IPS-NIHi7 (cell line): ENCODE measurements around the gene GABRB2.
"Not testable (repeated sequence)": the region's sequence is repeated elsewhere in the genome, so short reads cannot be mapped to it uniquely, and the experiment has no call there.

Experiments
- DNase-seq: peaks from one replicate; pipeline ENCODE4 v3.0.0; 2012; ENCODE audit warnings: mixed read lengths; ENCODE audit errors: extremely low spot score

Gene GABRB2

DNA sequence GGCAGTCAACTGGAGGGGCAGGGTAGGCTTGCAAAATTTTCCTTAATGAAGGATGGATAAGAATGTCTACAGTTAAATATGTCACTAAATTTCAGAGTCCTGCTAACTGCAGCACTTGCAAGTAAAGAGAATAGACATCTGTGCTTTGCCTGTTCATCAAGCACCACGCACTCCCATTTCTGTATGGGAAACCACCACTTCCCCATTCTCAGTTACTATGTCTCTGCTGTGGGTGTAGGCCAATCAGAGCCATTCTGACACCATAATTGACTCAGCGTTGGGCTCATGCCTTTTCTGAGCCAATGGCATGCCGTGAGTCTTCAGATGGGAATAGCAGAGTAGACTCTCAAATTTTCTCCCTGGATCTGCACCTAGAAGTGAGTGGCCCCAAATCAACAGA is 247.5 kb downstream of the GABRB2 start:
- no peak for DNase-seq

DNA sequence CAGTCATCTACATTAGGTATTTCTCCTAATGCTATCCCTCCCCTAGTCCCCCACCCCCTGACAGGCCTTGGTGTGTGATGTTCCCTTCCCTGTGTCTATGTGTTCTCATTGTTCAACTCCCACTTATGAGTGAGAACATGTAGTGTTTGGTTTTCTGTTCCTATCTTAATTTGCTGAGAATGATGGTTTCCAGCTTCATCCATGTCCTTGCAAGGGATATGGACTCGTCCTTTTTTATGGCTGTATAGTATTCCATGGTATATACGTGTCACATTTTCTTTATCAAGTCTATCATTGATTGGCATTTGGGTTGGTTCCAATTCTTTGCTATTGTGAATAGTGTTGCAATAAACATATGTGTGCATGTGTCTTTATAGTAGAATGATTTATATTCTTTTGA is 249.1 kb downstream of the GABRB2 start:
- DNase-seq: not testable (repeated sequence)

DNA sequence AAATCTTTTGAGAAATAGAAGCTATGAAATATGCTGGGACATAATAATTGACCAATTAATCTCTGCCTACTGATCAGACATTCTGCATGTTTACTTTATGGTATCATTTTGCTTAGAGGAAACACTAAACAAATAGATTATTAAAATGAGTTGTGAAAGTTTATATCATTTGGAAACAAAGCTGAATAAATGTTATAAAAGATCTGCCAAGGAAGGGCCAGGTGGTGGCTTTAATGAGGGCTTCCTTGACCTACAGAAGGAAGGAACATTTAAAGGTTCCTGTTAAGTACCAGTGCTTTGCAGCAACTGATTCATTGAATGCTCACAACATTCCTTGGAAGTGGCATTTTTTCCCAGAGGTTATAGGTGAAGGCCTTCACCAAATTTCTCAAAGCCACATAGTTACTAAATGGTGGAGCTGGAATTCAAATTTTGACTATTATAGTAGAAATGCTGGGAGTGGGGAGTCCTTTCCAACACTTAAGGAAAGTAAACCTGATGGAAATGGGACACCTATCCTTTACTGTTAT is 250.7 kb downstream of the GABRB2 start:
- DNase-seq: no peak

DNA sequence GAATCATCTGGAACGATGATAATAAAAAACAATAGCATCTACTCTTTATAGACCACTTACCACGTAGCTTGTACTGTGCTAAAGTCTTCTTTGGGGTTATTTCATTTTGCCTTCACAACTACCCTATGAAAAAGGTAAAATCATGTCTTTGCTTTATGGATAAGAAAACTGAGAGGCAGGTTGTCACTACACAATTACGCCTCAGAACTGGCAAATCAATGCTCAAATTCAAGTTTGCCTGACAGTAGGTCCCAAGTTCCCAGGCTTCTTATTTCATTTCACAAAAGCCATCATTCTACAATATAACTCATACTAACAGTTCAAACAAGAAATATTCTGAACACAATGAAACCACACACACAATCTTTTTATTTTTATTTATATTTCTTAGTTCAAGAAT is 258.5 kb downstream of the GABRB2 start:
- DNase-seq: no peak

DNA sequence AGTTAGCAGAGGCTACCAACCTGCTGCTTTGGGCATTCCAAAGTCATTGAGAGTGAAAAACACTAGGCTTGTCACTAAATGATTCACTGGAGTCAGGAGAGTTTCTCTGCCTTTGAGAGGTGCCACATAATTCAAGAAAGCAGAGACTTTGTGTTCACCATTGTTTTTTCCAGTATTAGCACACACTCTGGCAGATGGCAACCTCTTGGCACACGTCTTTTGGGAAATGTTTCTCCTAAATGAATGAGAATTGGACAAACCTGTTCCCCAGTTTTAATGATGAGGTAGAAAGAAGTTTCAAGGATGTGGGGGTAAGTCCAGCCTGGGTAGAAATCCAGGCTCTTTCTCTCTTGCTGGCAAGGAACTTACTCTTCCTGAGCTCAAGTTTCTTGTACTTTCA is 259.1 kb downstream of the GABRB2 start:
- no peak for DNase-seq

DNA sequence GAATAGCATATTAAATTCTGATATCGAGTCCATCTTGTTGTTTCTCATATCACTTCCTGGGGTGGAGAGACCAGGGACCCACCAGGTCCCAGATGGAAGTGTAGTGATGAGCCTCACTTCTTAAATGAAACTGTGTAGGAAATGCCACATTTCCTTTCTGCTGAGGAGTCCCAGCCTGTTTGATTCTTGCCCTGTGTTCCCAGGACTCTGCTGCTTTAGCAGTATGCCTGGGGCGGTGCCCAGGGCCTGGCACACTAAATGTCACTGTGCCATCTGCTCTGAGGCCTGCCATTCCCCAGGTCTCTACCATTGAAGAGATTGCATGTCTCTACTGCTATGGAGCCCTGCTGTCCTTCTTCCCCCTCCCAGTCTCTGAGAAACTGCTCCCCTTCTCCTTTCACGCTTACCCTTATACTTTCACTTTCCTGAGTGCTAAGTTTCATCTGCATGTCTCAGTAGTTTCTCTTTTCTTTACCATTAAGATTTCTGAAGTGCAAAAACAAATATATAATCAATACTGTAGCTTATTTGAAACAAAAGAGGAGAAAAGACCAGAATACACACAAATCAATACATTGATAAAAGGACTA is 260.4 kb downstream of the GABRB2 start:
- DNase-seq: no peak

DNA sequence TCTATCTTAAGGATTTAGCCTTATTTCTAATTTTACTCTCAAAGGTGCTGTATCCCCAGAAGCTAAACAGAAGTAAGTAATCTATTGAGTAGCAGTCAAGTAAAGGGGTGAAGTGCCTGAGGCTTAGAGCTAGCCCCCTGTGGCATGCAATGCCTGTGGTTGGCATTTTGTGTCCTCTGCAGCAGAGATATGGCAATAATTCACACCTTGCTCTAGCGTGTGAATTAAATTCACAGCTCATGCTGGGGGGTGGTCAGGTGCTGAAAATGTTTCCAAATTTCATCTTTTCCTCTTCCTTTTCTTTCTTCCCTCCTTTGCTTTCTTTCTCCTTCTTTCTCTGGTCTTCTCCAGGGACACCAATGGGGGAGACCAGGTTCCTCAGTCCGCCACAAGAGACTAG is 262.1 kb downstream of the GABRB2 start:
- no peak for DNase-seq

DNA sequence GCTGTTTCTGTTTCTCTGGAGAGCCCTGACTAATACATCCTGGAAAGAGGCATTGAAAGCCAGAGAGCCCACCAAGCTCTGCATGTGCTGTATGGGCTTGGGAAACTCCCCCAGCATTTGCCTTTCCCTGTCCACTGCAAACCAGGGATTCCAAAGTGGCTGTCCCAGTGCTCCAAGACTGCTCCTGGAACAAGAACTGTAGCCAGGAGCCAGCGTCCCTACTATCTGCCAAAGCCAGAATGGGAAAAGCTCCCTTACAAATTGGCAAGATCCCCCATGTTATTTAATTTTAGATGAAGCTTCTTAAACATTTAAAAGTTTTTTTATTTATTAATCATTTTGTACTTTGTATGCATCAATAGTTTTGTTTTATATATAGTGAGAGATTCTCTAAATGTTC is 263.2 kb downstream of the GABRB2 start:
- no peak for DNase-seq

DNA sequence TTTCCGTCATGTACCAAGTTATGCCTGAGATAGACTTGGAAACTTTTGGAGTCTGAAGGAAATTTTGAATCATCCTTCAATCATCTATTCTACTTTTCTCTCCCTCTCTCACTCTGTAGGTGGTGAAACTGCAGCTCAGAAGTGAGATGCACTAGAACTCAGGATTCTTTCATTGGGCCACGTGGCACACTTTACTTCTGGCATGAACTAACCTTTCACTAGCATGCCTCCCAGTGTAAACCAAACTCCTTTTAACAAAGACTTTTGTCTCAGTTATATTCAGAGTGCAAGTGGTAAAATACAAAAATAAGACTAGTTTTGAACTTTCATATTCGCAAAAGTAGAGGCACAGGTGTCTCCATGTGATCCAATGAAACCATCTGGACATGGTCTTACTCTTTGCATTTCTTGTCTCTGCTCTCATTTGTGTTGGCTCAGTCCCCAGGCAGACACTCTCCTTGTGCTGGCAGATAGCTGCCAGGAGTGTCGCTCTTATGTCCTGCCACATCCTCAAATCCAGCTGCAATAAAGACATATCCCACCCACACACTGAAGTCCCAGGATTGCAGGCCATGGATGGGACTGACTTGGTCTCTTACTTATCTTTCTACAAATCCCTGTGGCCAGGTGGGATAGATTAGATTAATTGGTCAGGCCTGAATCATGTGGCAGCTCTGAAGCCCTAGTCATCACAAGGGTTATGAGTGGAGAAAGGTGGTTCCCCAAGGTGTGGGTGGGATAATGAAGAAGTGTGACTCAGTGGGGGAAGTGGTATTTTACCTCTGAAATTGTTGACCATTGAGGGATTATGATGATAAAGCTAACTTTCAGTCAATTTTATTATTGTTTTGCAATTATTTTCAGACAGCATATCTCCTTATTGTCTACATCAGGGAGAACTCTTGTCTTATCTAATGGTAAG is 267.5 kb downstream of the GABRB2 start:
- DNase-seq: no peak

DNA sequence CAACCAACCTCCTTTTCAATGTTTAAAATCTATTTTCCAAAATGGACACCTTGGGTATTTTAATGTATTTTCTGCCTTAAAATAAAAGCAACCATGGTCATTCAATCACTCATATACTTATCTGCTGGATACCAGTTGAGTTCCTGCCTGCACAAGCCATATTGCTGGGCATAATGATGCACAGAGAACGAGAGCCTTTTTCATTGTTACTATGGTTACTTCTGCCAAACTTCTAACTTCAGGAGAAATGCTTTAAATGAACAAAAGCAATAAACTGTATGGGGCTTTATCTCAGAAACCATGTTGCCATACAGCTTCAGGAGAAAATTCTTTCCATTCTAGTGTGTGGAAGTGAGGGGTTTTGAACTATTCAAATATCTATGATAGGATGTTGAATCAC is 269.5 kb downstream of the GABRB2 start:
- DNase-seq: no peak

DNA sequence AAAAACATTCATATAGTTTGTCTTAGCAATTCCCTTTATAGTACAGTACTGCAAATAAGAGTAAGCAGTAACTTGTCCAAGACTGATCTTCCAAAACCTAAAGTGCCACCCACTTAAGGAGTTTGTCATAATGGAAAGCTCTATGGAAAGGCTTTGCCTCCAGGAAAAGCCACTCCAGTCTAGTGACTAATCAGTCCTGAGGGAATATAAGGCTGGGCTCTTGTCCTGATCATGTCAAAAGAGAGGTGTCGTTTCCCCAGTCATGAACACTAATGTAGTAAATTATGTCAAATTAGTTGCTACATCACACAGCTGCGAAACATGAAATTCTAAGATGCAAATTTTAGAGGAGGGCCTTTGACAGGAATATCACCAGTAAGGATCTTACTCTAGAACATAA is 271.6 kb downstream of the GABRB2 start:
- DNase-seq: no peak

DNA sequence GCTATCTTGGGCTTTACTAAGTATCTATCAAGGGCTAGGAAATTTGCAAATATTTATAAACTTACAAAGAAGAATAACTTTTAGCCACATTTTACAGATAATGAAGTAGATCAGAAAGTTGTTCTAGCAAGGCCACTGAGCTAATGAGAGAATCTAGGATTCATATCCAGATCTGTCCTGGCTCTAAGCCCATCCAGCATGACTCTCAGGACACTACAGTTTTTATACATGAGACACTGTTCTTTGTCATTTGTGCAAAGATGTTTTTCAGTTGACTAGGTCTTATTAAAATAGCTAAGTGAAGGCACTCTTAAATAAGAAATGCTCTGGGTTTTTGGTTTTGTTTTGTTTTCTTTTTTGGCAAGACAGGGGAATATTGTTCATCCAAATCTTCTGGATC is 273.1 kb downstream of the GABRB2 start:
- no peak for DNase-seq

DNA sequence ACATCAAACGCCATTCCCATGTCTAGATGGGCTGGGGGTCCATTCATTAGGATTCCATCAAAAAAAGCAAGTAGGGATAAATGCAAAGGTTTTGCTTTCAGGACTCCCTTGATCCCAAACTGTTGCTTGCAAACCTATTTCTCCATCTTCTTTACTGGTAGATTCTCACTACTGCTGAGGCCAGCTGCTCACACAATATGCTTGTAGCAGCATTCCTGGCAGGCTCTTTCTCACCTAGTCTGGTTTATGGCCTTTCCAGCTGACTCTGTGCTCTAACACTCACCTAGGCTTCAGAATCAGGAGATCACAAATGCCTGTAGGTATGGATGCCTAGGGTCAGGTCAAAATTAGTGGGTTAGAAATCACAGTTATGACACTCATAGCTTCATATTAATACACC is 274.7 kb downstream of the GABRB2 start:
- DNase-seq: no peak

DNA sequence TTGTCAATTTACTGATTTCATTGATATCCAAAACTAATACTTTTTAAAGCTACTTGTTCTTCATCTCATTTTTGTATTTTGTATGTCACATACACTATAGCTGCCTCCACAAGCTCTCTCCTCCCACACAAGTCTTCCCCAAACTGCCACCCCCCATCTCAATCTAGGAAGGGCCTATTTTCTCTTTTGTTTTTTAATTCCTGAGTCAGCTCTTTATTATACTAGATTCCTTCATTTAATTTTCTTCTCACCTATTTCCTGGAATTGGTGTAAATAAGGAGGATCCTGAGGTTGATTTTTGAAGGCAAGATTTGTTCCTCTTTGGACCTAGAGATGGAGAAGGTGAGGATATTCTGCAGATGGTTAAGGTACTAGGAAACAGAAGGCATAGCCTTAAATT is 277.4 kb downstream of the GABRB2 start:
- no peak for DNase-seq

DNA sequence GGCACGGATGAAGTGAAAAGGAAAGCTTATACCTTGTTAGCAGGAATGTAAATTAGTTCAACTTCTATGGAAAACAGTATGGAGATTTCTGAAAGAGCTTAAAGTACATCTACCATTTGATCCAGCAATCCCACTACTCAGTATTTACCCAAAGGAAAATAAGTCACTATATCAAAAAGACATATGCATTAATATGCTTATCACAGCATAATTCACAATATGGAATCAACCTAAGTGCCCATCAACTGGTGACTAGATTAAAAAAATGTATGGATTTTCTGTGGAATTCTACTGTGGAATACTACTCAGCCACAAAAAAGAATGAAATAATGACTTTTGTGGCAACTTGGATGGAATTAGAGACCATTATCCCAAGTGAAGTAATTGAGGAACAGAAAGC is 279.6 kb downstream of the GABRB2 start:
- DNase-seq: no peak

DNA sequence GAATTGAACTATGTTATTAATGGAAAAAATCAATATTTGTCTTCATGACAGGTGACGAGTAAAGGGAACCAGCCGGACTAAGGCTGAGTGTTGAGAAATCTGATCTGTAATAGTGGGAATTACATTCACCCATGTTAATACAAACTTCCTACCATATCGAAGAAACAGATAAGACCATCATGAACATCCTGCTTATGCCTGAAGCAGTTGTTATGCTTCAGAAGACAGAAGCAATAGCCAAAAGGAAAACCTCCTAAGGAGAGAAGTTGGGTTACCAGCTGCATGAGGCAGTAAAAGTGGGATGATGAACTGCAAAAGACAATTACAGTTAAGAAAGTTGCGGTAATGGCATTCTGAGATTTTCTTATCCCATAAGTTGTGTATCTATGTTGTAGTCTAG is 281.5 kb downstream of the GABRB2 start:
- DNase-seq: no peak

DNA sequence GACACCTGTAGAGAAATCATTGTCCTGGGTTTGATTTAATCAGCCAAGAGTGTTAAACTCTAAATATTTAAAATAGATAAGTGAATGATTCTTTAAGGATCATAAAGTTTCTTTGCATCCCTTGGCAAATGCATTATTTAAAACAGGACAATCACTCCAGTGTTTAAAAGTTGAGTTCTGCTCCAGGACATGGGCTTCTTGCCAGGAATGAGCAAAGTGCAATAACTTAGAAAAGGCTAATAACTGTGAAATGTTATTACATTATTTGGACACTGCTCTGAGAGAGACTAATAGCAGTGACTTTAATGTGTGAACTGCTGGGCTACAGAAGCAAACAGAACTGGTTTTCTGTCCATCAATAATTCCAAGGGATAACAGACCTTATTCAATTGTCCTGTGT is 283.3 kb downstream of the GABRB2 start:
- DNase-seq: no peak

DNA sequence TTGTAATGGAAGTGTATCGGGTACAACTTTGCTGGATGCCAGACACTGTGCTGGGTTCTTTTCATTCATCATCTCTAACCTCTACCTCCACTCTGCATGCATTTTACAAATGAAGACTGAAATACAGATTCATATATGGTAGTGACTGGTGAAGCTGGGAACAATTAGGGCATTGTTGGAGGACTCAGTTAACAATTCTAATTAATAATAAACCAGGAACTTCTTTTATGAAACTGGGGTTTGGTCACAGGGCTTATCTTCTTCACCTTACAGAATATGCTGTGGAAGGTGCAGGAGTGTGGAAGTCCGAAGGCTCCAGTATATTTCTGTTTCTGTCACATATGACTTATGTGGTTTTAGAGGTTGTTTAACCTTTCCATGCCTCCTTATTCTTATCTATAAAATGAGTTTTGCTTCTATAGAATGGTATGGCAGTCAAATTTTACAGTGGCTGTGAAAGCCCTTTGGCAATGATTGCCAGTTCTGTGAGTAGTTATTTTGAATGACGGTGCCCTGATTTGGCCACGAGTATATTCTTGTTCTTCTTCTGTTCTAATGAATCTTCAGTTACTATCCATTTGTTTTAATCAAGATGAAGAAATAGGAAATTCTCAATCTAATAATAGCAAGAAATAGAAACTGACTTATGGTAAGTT is 284.7 kb downstream of the GABRB2 start:
- no peak for DNase-seq

DNA sequence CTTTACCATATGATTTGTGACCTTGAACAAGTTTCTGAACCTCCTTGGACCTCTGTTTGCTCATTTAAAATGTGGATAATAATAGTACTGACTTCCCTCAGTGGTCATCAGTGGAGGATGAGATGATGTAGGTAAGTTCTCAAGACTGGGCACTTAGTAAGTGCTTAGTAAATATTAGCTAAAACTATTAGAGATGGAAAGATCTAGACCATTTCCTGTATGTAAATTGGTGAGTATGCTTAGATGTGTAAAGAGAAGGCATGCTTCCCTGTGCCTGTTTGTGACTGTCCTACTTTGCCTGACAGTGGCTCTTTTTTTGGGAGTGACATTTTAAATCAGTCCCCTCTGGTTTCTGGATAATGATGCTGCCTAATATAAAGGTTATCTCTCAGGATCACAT is 288.1 kb downstream of the GABRB2 start:
- no peak for DNase-seq

DNA sequence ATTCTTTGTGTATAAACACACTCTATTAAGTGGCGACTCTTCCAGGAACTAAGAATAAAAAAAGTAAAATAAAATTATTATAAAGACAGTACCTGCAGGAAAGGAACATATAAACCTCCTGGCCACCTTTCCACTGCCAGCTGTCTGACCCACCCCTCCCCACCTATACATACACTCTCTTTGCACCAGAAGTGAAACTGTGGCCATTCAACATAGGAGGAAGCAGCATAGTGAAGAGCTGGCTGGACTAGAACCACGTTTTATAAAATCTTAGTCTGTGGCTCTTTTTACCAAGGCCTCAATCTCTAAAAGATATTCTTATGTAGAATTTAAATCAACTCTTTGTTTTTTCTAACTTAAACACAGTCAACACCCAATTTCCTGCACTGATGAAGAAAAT is 289.6 kb downstream of the GABRB2 start:
- no peak for DNase-seq

DNA sequence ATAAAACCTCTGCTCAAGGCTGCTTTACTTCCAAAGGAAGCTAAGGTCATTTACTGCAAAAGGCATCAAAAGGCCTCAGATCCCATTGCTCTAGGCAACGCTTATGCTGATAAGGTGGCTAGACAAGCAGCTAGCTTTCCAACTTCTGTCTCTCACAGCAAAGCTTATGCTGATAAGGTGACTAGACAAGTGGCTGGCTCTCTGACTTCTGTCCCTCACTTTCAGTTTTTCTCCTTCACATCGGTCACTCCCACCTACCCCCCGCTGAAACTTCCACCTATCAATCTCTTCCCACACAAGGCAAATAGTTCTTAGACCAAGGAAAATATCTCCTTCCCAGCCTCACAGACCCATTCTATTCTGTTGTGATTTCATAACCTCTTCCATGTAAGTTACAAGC is 293.6 kb downstream of the GABRB2 start:
- DNase-seq: not testable (repeated sequence)

DNA sequence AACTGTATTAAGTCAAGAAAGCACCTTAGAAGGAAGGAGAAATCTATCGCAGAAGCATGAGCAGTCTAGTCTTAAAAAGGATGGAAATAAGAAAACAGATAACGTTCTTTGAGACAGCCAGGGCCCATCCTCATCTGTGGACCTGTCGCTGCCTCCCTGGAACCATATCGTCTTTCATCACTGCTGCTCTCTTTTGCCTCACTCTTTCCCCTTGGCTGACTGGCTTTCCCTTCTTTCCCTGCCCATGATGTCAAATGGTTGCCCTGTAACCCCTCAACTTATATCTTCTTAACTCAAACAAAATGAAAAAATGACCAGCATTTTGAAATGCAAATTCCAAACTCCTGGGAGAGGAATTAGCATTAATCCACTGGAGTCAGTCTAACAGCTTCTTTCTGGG is 299.8 kb downstream of the GABRB2 start:
- DNase-seq: no peak

DNA sequence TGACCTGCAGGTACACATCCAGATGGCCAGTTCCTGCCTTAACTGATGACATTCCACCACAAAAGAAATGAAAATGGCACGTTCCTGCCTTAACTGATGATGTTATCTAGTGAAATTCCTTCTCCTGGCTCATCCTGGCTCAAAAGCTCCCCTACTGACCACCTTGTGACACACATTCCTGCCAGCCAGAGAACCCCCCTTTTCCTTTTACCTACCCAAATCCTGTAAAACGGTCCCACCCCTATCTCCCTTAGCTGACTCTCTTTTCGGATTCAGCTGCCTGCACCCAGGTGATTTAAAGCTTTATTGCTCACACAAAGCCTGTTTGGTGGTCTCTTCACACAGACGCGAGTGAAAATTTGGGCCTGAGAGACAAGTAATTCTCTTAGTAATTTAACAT is 300.7 kb downstream of the GABRB2 start:
- DNase-seq: not testable (repeated sequence)
